Lower leg skin (tissue), 4 donors: Measurements from ENCODE around the gene PDPN. TPM values are rescaled to one million over a fixed set of nuclear protein-coding genes. Genes with fewer than 3 reads are reported as not detected.

ENCODE experiments used
- DNase-seq, 2 donors: peaks; one replicate each; pipeline ENCODE4 v3.0.0-alpha.2; 2019; ENCODE audit warnings: low spot score in 2 of 2
- H3K4me3 ChIP-seq: fragments of 200-600 bp; sonication (generic); 2 replicates; pipeline ENCODE4 v1.5.1; 2017; ENCODE audit warnings: mild to moderate bottlenecking, low read depth; ENCODE audit not compliant: poor library complexity, severe bottlenecking
- POLR2A ChIP-seq, 2 donors: fragments of 450-650 bp; IDR thresholded peaks; one replicate each; pipeline ENCODE4 v1.6.1; 2016 to 2017; ENCODE audit warnings: antibody characterized with exemption in 2 of 2, mild to moderate bottlenecking in 1 of 2, moderate library complexity in 1 of 2
- WGBS, 2 donors: methylation state at CpG; one replicate each; pipeline ENCODE4 v1.1.5; 2018; 5-methylcytosine and 5-hydroxymethylcytosine counted together
- intact Hi-C: fragments of 100-400 bp; cut with DNase I; formaldehyde crosslinking; loops from one replicate; pipeline ENCODE4 v1.15.0; 2023; ENCODE audit warnings: low total_unique reads
- total RNA-seq, 4 donors: library from RNA; depleted of rRNA; stranded (reverse); fragments of >200 nt; gene quantifications; one replicate each; pipeline ENCODE4 v1.1.0, GENCODE V29; 2016
- TF ChIP-seq, protein P1 (sequence below), 3 donors: fragments of 450-650 bp; IDR thresholded peaks; one replicate each; pipeline ENCODE4 v1.5.1; 2016; ENCODE audit warnings: antibody characterized with exemption in 3 of 3, mild to moderate bottlenecking in 3 of 3, moderate library complexity in 2 of 3

Gene PDPN, protein sequence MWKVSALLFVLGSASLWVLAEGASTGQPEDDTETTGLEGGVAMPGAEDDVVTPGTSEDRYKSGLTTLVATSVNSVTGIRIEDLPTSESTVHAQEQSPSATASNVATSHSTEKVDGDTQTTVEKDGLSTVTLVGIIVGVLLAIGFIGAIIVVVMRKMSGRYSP
- 10 to 100 TPM; 16.0 to 40.7 (median 32.7) TPM for total RNA-seq

- TF ChIP-seq, protein P1, sequence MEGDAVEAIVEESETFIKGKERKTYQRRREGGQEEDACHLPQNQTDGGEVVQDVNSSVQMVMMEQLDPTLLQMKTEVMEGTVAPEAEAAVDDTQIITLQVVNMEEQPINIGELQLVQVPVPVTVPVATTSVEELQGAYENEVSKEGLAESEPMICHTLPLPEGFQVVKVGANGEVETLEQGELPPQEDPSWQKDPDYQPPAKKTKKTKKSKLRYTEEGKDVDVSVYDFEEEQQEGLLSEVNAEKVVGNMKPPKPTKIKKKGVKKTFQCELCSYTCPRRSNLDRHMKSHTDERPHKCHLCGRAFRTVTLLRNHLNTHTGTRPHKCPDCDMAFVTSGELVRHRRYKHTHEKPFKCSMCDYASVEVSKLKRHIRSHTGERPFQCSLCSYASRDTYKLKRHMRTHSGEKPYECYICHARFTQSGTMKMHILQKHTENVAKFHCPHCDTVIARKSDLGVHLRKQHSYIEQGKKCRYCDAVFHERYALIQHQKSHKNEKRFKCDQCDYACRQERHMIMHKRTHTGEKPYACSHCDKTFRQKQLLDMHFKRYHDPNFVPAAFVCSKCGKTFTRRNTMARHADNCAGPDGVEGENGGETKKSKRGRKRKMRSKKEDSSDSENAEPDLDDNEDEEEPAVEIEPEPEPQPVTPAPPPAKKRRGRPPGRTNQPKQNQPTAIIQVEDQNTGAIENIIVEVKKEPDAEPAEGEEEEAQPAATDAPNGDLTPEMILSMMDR (IDR thresholded peaks at IDR 0.05): no peak
- TF ChIP-seq POLR2A (IDR thresholded peaks at IDR 0.05): no peak
- intact Hi-C loops: no loop called here
- DNase-seq: peak in 1 of 2 donors; percentile 92
- H3K4me3 ChIP-seq: peak within 1 kb of the TSS; percentile 35
- 1 to 2% methylated on average over 29 of the region's 29 CpGs for WGBS, 2 donors
These were observed at the start of gene PDPN for GRCh38 chr1:13583595-13583965. TSS of gene PDPN (plus strand) at chr1:13583832. CDS start at chr1:13584034, 202 bp downstream.

DNA sequence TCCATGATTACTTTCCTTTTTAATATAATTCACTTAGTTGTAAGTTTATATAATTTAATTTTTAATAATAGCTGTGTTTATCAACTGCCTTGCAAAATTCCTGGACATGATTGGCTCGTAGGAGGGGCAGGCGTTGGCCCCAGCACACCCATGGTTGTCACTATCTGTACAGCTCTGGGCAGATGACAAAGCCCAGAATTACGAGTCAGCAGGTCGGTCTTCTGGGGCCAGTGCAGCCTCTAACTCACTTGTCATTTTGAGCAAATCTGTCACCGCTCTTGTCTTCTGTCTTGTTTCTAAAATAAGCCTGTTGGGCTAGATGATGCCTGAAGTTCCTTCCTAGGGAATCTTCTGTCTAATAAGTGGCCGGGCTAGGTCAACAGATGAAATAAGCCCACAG lies 48.4 kb upstream of the PDPN start:
- 90 to 91% methylated on average over 6 of the region's 6 CpGs for WGBS, 2 donors
- TF ChIP-seq, protein P1 (IDR thresholded peaks at IDR 0.05): no peak
- TF ChIP-seq POLR2A (IDR thresholded peaks at IDR 0.05): no peak
- DNase-seq: no peak
- intact Hi-C loops: loop anchor here (5.0 kb wide), 1 partner anchor 178 kb away; no protein-coding TSS in a partner anchor
- no peak overlapping the region for H3K4me3 ChIP-seq

- intact Hi-C loops: loop anchor here (5.0 kb wide), 1 partner anchor 179 kb away; no protein-coding TSS in a partner anchor
- no peak for DNase-seq
- H3K4me3 ChIP-seq: no peak overlapping the region
- TF ChIP-seq, protein P1 (IDR thresholded peaks at IDR 0.05): no peak
- TF ChIP-seq POLR2A (IDR thresholded peaks at IDR 0.05): no peak
- WGBS, 2 donors: 74 to 77% methylated on average over 4 of the region's 4 CpGs
These were observed 47.1 kb upstream of the PDPN start for GRCh38 chr1:13536571-13536970.

GRCh38 chr1:13538832-13539231 lies 44.8 kb upstream of the PDPN start:
- TF ChIP-seq, protein P1 (IDR thresholded peaks at IDR 0.05): no peak
- no peak for TF ChIP-seq POLR2A (IDR thresholded peaks at IDR 0.05)
- intact Hi-C loops: loop anchor here (5.0 kb wide), 1 partner anchor 182 kb away; no protein-coding TSS in a partner anchor
- H3K4me3 ChIP-seq: no peak overlapping the region
- WGBS, 2 donors: 89 to 96% methylated on average over 2 of the region's 2 CpGs
- no peak for DNase-seq

DNA sequence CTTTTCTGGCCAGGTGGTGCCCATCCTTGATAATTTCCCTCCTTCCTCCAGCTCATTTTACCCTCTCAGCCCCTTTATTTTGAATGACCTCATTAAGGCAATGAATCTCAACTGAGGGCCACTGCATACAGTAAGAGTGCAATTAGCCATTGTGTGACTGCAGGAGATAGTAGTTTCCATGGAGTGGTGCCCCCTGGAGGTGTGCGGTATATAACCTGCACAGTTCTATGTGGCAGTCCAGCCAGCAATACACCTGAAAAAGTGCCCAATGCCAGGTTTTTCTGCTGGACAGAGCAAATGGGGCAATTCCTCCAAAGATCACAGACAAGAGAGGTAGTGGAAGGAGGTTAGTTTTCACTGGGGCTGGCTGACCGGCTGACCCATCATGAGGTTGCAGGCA lies 43.9 kb upstream of the PDPN start:
- no peak for DNase-seq
- intact Hi-C loops: loop anchor here (5.0 kb wide), 1 partner anchor 182 kb away; no protein-coding TSS in a partner anchor
- H3K4me3 ChIP-seq: no peak overlapping the region
- WGBS, 2 donors: 88 to 96% methylated on average over 2 of the region's 2 CpGs
- no peak for TF ChIP-seq POLR2A (IDR thresholded peaks at IDR 0.05)
- TF ChIP-seq, protein P1 (IDR thresholded peaks at IDR 0.05): no peak

DNA sequence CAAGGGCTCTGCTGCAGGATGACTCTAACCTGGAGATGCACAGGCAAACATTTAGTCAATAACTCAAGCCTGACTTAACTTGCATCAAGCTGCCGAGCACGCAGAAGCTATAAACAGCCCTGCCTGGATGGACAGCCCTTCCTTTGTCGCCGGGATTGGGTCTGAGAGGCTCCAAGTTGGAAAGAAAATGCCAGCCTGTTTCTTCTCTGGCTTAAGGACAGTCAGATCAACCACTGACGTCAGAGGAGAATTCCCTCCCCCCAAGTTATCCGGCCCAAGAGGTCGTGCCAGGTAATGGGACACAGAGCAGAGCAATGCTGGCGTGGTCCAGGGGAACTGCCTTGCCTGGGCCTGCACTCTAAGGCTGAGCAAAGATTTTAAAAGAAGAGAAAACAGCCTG lies 42.8 kb upstream of the PDPN start:
- TF ChIP-seq, protein P1 (IDR thresholded peaks at IDR 0.05): no peak
- TF ChIP-seq POLR2A (IDR thresholded peaks at IDR 0.05): no peak
- H3K4me3 ChIP-seq: no peak overlapping the region
- DNase-seq: no peak
- 23 to 38% methylated on average over 7 to 8 of the region's 8 CpGs for WGBS, 2 donors
- intact Hi-C loops: no loop called here
